Body of pancreas (tissue), 4 donors: Measurements from ENCODE around the gene PRAF2.

Experiments
- POLR2A ChIP-seq, 3 donors: fragments of 450-650 bp; IDR thresholded peaks; one replicate each; pipeline ENCODE4 v1.6.1; 2016; ENCODE audit warnings: antibody characterized with exemption in 3 of 3, mild to moderate bottlenecking in 2 of 3
- TF ChIP-seq, protein P1 (sequence below), 7 experiments: fragments of 450-650 bp in 4 of 7; fragments of 200-600 bp in 3 of 7; sonication (generic) in 3 of 7; IDR thresholded peaks; one replicate each; pipeline ENCODE4 v1.5.1; 2016 to 2019; ENCODE audit warnings: antibody characterized with exemption in 7 of 7

DNA sequence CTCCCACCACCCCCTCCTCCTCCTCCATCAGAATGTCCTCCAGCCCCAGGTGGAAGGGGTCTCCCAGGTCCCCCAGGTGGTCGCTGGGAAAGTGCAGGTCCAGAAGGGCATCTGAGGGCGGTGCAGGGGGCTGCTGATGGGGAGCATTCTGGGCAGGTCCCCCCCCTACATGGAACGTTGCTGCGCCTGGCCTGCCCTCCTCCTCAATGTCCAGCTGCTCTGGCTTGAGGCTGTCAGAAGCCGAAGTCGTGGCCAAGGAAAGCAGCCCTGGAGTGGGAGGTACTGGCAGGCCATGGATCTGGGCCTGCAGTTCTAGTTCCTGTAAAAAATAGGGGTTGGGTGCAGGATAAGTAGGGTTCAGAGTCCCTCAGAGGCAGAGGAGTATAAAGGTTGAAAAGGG is 43.5 kb downstream of the PRAF2 start:
- TF ChIP-seq POLR2A (IDR thresholded peaks at IDR 0.05): no peak
- TF ChIP-seq, protein P1, sequence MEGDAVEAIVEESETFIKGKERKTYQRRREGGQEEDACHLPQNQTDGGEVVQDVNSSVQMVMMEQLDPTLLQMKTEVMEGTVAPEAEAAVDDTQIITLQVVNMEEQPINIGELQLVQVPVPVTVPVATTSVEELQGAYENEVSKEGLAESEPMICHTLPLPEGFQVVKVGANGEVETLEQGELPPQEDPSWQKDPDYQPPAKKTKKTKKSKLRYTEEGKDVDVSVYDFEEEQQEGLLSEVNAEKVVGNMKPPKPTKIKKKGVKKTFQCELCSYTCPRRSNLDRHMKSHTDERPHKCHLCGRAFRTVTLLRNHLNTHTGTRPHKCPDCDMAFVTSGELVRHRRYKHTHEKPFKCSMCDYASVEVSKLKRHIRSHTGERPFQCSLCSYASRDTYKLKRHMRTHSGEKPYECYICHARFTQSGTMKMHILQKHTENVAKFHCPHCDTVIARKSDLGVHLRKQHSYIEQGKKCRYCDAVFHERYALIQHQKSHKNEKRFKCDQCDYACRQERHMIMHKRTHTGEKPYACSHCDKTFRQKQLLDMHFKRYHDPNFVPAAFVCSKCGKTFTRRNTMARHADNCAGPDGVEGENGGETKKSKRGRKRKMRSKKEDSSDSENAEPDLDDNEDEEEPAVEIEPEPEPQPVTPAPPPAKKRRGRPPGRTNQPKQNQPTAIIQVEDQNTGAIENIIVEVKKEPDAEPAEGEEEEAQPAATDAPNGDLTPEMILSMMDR (IDR thresholded peaks at IDR 0.05): no peak
